ENCODE results near the gene ADGRL3. TPM values are rescaled to one million over a fixed set of nuclear protein-coding genes. Genes with fewer than 3 reads are reported as not detected.

ADGRL3 gene
- total and polyA plus RNA-seq, 7 donors = 0.06 to 2.8 (median 0.42) TPM

GRCh38 chr4:61407642-61408618, 207.8 kb downstream of the ADGRL3 start:
- intact Hi-C loops (cut with DNase I) = no loop called here
- 67 to 69% (median 67%) methylated on average over 7 of the region's 7 CpGs for WGBS, 3 donors
- no peak for DNase-seq
- no peak for ATAC-seq
- no peaks in the 10 kb centered on the region for H3K36me3 ChIP-seq (ENCODE audit: insufficient read depth in 1 of 2, low read depth in 1 of 2)
- H3K4me3 ChIP-seq = no peak overlapping the region
- no peak overlapping the region for H3K27ac ChIP-seq
- no peaks in the 10 kb centered on the region for H3K27me3 ChIP-seq (ENCODE audit: insufficient read depth in 3 of 3, low read length in 2 of 3)
- no peaks in the 10 kb centered on the region for H3K4me1 ChIP-seq
- TF ChIP-seq, protein P1, sequence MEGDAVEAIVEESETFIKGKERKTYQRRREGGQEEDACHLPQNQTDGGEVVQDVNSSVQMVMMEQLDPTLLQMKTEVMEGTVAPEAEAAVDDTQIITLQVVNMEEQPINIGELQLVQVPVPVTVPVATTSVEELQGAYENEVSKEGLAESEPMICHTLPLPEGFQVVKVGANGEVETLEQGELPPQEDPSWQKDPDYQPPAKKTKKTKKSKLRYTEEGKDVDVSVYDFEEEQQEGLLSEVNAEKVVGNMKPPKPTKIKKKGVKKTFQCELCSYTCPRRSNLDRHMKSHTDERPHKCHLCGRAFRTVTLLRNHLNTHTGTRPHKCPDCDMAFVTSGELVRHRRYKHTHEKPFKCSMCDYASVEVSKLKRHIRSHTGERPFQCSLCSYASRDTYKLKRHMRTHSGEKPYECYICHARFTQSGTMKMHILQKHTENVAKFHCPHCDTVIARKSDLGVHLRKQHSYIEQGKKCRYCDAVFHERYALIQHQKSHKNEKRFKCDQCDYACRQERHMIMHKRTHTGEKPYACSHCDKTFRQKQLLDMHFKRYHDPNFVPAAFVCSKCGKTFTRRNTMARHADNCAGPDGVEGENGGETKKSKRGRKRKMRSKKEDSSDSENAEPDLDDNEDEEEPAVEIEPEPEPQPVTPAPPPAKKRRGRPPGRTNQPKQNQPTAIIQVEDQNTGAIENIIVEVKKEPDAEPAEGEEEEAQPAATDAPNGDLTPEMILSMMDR (IDR thresholded peaks at IDR 0.05) = no peak
- no peaks in the 10 kb centered on the region for H3K9me3 ChIP-seq

DNA sequence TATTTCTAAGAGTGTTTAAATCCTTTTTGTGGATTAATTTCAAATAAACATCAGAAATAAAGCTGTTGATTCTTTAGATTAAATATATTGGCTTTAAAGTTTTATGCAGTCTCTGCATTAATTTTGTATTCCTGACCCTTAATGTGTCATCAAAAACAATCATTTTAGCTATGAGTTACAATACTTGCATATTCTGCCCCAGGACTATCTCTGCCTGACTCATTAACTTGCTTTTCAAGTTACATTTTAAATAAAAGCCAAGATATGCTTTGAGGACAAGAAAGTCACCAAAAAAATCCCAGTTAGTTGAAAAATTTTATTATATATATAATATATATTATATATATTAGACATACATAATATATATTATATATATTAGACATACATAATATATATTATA, 208.7 kb downstream of the ADGRL3 start:
- intact Hi-C loops (cut with DNase I) = no loop called here
- Histone ChIP-seq H3K9me3 (no peaks in the 10 kb centered on the region), H3K4me1 (no peaks in the 10 kb centered on the region), H3K36me3 (ENCODE audit: insufficient read depth in 1 of 2, low read depth in 1 of 2) (no peaks in the 10 kb centered on the region), H3K27me3 (ENCODE audit: insufficient read depth in 3 of 3, low read length in 2 of 3) (no peaks in the 10 kb centered on the region), H3K4me3 (no peak overlapping the region), H3K27ac (no peak overlapping the region)
- TF ChIP-seq, protein P1 (IDR thresholded peaks at IDR 0.05) = no peak
- DNase-seq (no peak), ATAC-seq (no peak)

- WGBS, 3 donors = 90 to 97% (median 96%) methylated on average over 1 of the region's 1 CpG
- no peak for DNase-seq
Measured at GRCh38 chr4:61411241-61411640, 211.1 kb downstream of the ADGRL3 start.

GRCh38 chr4:61425315-61425714, 225.2 kb downstream of the ADGRL3 start:
- TF ChIP-seq, protein P1 (IDR thresholded peaks at IDR 0.05) = no peak
- H3K27me3 ChIP-seq (ENCODE audit: insufficient read depth in 3 of 3, low read length in 2 of 3) = no peaks in the 10 kb centered on the region
- ATAC-seq = no peak
- no peaks in the 10 kb centered on the region for H3K4me1 ChIP-seq
- no peak for DNase-seq
- H3K27ac ChIP-seq = no peak overlapping the region
- 96 to 97% (median 96%) methylated on average over 4 of the region's 4 CpGs for WGBS, 3 donors
- no peaks in the 10 kb centered on the region for H3K36me3 ChIP-seq (ENCODE audit: insufficient read depth in 1 of 2, low read depth in 1 of 2)
- no peak overlapping the region for H3K4me3 ChIP-seq
- intact Hi-C loops (cut with DNase I) = no loop called here
- no peaks in the 10 kb centered on the region for H3K9me3 ChIP-seq

More at GRCh38 chr4:61411241-61411640, 211.1 kb downstream of the ADGRL3 start:
- H3K4me1 ChIP-seq = no peaks in the 10 kb centered on the region
- no peak for ATAC-seq
- H3K27ac ChIP-seq = no peak overlapping the region
- H3K4me3 ChIP-seq = no peak overlapping the region
- intact Hi-C loops (cut with DNase I) = no loop called here
- TF ChIP-seq, protein P1 (IDR thresholded peaks at IDR 0.05) = no peak
- H3K27me3 ChIP-seq (ENCODE audit: insufficient read depth in 3 of 3, low read length in 2 of 3) = no peaks in the 10 kb centered on the region
- H3K36me3 ChIP-seq (ENCODE audit: insufficient read depth in 1 of 2, low read depth in 1 of 2) = no peaks in the 10 kb centered on the region
- H3K9me3 ChIP-seq = no peaks in the 10 kb centered on the region

Measured in psoas muscle (tissue), 8 donors.